GM18502 (cell line): ENCODE data around the gene NEMP1.

Source experiments
- ATAC-seq: cut with Tn5 transposase; IDR thresholded peaks from one replicate; pipeline ENCODE4 v1.9.1; 2021; ENCODE audit warnings: mild to moderate bottlenecking; ENCODE audit not compliant: unreplicated experiment, poor library complexity

Gene NEMP1

GRCh38 chr12:57006809-57007475 lies 71.6 kb downstream of the NEMP1 start:
- ATAC-seq, result peak; percentile 4

- peak; percentile 64 for ATAC-seq
These were observed 72.4 kb downstream of the NEMP1 start, which contains the start of gene ZBTB39 for GRCh38 chr12:57005980-57006808. ZBTB39 (minus strand) TSS chr12:57006546; CDS start chr12:57004917, 1,629 bp downstream.
